ENCODE measurements around the gene GDPD1. TPM values are rescaled to one million over a fixed set of nuclear protein-coding genes. Genes with fewer than 3 reads are reported as not detected.

The GDPD1 gene
- total RNA-seq (2021) = 3.1 and 3.4 TPM in 2 replicates
- Bru-seq, nascent RNA = percentile 35 among the genes with signal in this experiment
- percentile 34 among the genes with signal in this experiment for BruChase-seq, experiment 1, labeled RNA remaining after a 2-hour chase
- percentile 28 among the genes with signal in this experiment for BruChase-seq, experiment 2, labeled RNA remaining after a 6-hour chase
- long read RNA-seq, partial matches to known transcripts = 1 of 1 reads
- long read RNA-seq, other reads (novel, unspliced or antisense) = 0 of 1 reads

DNA sequence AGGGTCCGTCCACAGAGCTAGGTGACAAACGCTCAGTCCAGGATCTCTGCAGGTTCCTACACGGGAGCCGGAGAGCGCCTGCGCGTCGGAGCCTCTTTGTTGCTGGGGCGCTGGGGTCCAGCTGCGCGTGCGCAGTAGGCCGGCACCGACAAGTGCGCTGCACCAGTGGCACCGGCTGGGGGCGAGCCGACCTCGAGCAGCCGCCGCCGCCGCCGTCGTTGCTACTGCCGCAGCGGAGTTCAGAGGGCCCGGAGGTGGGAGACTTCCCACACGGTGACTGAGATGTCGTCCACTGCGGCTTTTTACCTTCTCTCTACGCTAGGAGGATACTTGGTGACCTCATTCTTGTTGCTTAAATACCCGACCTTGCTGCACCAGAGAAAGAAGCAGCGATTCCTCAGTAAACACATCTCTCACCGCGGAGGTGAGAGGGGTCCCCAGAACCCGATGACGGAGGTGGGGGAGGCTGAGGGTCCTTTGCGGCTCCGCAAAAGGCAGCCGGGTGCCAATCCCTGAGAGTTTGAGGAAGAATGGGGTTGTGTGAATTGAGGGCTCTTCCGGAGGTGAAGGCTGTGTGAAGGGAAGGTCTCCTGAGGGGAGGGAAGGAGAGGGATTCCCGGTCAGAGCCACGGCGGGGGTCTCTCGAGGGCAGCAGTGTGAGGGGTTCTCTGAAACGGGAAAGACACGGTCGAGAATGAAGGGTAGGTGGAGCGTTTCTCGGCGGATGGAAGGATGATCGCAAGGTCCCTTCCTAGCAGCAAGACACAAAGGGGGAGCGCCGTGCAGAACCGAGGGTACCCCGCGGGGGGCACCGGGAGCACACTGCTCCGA lies at the start of gene GDPD1:
Gene GDPD1 (plus strand): TSS at position 184 of the 831 bp plus-strand sequence. CDS start 99 bp downstream, at position 283.
- Histone ChIP-seq H2AFZ (peak within 1 kb of the TSS; percentile 98), H3K27ac (peak within 1 kb of the TSS; percentile 57), H3K9me2 (ENCODE audit: insufficient read depth) (no peaks in the 10 kb centered on the region), H3F3A (ENCODE audit: insufficient read depth, low read depth) (peaks cover 15% of the 10 kb centered on the region), H3K27me3 (ENCODE audit: insufficient read depth, low read depth) (no peaks in the 10 kb centered on the region), H3K9me3 (ENCODE audit: insufficient read depth, low read depth) (no peaks in the 10 kb centered on the region), H3K36me3 (ENCODE audit: low read depth) (no peaks in the 10 kb centered on the region), H4K20me1 (ENCODE audit: insufficient read depth) (no peaks in the 10 kb centered on the region), H3K4me1 (replicated peaks; ENCODE audit: insufficient read depth) (peaks cover 23% of the 10 kb centered on the region), H3K4me2 (peak within 1 kb of the TSS; percentile 93), H3K79me2 (ENCODE audit: low read depth) (no peaks in the 10 kb centered on the region), H3K4me3 (peak within 1 kb of the TSS; percentile 97)
- ChIA-PET CTCF (interaction anchor here (0.5 to 0.8 kb wide), 2 partner anchors 90 to 282 kb away, joined by 3 to 4 read pairs; no protein-coding TSS in a partner anchor), POLR2A (ENCODE audit: unreplicated experiment) (interaction anchor here (0.6 to 0.7 kb wide), 2 partner anchors 27 to 129 kb away, joined by 5 to 8 read pairs; no protein-coding TSS in a partner anchor)
- BruUV-seq (replicated peaks) = no TSS peak
- no peak for TF ChIP-seq EZH2 (IDR thresholded peaks at IDR 0.05; ENCODE audit: low read depth)
- TF ChIP-seq, protein P1, sequence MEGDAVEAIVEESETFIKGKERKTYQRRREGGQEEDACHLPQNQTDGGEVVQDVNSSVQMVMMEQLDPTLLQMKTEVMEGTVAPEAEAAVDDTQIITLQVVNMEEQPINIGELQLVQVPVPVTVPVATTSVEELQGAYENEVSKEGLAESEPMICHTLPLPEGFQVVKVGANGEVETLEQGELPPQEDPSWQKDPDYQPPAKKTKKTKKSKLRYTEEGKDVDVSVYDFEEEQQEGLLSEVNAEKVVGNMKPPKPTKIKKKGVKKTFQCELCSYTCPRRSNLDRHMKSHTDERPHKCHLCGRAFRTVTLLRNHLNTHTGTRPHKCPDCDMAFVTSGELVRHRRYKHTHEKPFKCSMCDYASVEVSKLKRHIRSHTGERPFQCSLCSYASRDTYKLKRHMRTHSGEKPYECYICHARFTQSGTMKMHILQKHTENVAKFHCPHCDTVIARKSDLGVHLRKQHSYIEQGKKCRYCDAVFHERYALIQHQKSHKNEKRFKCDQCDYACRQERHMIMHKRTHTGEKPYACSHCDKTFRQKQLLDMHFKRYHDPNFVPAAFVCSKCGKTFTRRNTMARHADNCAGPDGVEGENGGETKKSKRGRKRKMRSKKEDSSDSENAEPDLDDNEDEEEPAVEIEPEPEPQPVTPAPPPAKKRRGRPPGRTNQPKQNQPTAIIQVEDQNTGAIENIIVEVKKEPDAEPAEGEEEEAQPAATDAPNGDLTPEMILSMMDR (conservative IDR thresholded peaks at IDR 0.05) = peak; percentile 77
- DNase-seq = peak; percentile 91 to 97
- intact Hi-C loops (cut with micrococcal nuclease; ENCODE audit: unreplicated experiment) = loop anchor here (2.0 kb wide), 3 partner anchors 76 to 220 kb away; no protein-coding TSS in a partner anchor

DNA sequence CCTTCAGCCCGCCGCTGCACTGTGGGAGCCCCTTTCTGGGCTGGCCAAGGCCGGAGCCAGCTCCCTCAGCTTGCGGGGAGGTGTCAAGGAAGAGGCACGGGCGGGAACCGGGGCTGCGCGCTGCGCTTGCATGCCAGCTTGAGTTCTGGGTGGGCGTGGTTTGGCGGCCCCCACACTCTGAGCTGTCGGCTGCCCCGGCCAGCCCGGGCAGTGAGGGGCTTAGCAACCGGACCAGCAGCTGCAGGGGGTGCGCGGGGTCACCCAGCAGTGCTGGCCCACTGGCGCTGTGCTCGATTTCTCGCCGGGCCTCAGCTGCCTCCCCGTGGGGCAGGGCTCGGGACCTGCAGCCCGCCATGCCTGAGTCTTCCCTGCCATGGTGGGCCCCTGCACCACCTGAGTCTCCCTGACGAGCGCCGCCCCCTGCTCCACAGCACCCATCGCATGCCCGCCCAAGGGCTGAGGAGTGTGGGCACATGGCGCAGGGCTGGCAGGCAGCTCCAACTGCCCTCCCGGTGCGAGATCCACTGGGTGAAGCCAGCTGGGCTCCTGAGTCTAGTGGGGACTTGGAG lies 47.8 kb upstream of the GDPD1 start:
- Histone ChIP-seq H4K20me1 (ENCODE audit: insufficient read depth) (no peaks in the 10 kb centered on the region), H3K36me3 (ENCODE audit: low read depth) (peaks cover 6% of the 10 kb centered on the region; the same call in 1 of the 2 replicates), H3K9me3 (ENCODE audit: insufficient read depth, low read depth) (no peaks in the 10 kb centered on the region), H3K79me2 (ENCODE audit: low read depth) (peaks cover 12% of the 10 kb centered on the region), H3K9me2 (ENCODE audit: insufficient read depth) (no peaks in the 10 kb centered on the region), H3F3A (ENCODE audit: insufficient read depth, low read depth) (no peaks in the 10 kb centered on the region), H2AFZ (no peak overlapping the region), H3K27ac (no peak overlapping the region), H3K4me1 (replicated peaks; ENCODE audit: insufficient read depth) (no peaks in the 10 kb centered on the region), H3K27me3 (ENCODE audit: insufficient read depth, low read depth) (no peaks in the 10 kb centered on the region), H3K4me3 (no peak overlapping the region), H3K4me2 (no peak overlapping the region)
- TF ChIP-seq, protein P1 (conservative IDR thresholded peaks at IDR 0.05) = no peak
- TF ChIP-seq EZH2 (IDR thresholded peaks at IDR 0.05; ENCODE audit: low read depth) = no peak
- BruUV-seq (replicated peaks) = no TSS peak
- DNase-seq = no peak
- intact Hi-C loops (cut with micrococcal nuclease; ENCODE audit: unreplicated experiment) = no loop called here
- CTCF ChIA-PET = no interaction called here
- POLR2A ChIA-PET (ENCODE audit: unreplicated experiment) = no interaction called here

DNA sequence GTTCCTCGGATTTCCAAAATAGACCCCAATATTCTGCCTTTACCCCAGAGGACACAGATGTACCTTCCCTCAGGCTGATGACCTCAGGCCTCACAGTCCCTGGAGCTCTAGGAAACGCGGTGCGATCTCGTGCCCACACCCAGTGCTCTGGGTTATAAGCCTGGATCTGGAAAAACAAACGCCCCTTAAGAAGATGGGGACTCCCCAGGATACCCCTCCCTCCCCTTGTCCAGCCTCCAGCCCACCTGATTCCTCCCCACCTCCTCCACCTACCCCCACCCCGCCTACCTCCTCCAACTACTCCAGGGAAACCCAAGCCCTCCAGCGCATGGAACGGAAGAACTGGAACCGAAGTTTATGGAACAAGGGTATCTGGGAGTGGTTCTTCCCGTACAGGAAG lies 45.6 kb upstream of the GDPD1 start:
- DNase-seq = no peak
- Histone ChIP-seq H3K4me2 (no peak overlapping the region), H3F3A (ENCODE audit: insufficient read depth, low read depth) (no peaks in the 10 kb centered on the region), H3K9me3 (ENCODE audit: insufficient read depth, low read depth) (no peaks in the 10 kb centered on the region), H3K4me3 (no peak overlapping the region), H4K20me1 (ENCODE audit: insufficient read depth) (no peaks in the 10 kb centered on the region), H2AFZ (no peak overlapping the region), H3K27ac (no peak overlapping the region), H3K4me1 (replicated peaks; ENCODE audit: insufficient read depth) (no peaks in the 10 kb centered on the region), H3K79me2 (ENCODE audit: low read depth) (no peaks in the 10 kb centered on the region), H3K9me2 (ENCODE audit: insufficient read depth) (no peaks in the 10 kb centered on the region), H3K36me3 (ENCODE audit: low read depth) (peaks cover 6% of the 10 kb centered on the region; the same call in 1 of the 2 replicates), H3K27me3 (ENCODE audit: insufficient read depth, low read depth) (no peaks in the 10 kb centered on the region)
- intact Hi-C loops (cut with micrococcal nuclease; ENCODE audit: unreplicated experiment) = no loop called here
- TF ChIP-seq, protein P1 (conservative IDR thresholded peaks at IDR 0.05) = no peak
- TF ChIP-seq EZH2 (IDR thresholded peaks at IDR 0.05; ENCODE audit: low read depth) = no peak
- BruUV-seq (replicated peaks) = no TSS peak
- ChIA-PET POLR2A (ENCODE audit: unreplicated experiment) (no interaction called here), CTCF (interaction anchor here (0.6 kb wide), 1 partner anchor 33 kb away, joined by 4 read pairs; no protein-coding TSS in a partner anchor)
